ENCODE results near the gene ENPP4.

DNA sequence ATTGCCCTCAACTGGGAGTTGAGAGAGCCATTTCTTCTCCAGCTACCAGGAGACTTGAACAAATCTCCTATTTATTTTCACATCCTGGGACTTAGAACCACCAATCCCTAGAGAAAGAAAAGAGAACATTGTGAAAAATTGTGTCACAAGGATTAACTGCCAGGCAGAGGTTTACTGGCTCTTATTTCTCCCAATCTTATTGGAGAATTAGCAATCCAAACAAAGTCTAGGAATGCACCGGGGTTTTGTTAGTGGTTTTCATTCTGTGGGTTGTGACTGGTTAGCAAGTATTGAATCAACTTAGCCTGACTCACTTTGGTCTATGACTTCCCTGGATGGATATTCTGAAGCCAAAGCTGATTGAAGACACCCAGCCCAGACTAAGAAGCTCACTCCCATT lies 62.2 kb downstream of the ENPP4 start:
- TF ChIP-seq, protein P1, sequence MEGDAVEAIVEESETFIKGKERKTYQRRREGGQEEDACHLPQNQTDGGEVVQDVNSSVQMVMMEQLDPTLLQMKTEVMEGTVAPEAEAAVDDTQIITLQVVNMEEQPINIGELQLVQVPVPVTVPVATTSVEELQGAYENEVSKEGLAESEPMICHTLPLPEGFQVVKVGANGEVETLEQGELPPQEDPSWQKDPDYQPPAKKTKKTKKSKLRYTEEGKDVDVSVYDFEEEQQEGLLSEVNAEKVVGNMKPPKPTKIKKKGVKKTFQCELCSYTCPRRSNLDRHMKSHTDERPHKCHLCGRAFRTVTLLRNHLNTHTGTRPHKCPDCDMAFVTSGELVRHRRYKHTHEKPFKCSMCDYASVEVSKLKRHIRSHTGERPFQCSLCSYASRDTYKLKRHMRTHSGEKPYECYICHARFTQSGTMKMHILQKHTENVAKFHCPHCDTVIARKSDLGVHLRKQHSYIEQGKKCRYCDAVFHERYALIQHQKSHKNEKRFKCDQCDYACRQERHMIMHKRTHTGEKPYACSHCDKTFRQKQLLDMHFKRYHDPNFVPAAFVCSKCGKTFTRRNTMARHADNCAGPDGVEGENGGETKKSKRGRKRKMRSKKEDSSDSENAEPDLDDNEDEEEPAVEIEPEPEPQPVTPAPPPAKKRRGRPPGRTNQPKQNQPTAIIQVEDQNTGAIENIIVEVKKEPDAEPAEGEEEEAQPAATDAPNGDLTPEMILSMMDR (IDR thresholded peaks at IDR 0.05): no peak
- no peak for TF ChIP-seq ZBTB21 (CRISPR knock-in tag; IDR thresholded peaks at IDR 0.05; ENCODE audit: borderline replicate concordance)

Measured in WTC11 (cell line).